ENCODE data around the gene CDH4.

- no peak for TF ChIP-seq CTCF (IDR thresholded peaks at IDR 0.05)
- TF ChIP-seq CREB1 (CRISPR knock-in tag; IDR thresholded peaks at IDR 0.05): no peak
- no peak for TF ChIP-seq ETV6 (CRISPR knock-in tag; IDR thresholded peaks at IDR 0.05)
- no peak for TF ChIP-seq ZSCAN18 (CRISPR knock-in tag; IDR thresholded peaks at IDR 0.05)
Observed at GRCh38 chr20:61628480-61628879, 376.4 kb downstream of the CDH4 start.
